Activated naive CD4-positive, alpha-beta T cell treated with anti-CD3 and anti-CD28 coated beads for 36 hours (primary cell): ENCODE results near the gene EFCAB8. TPM values are rescaled to one million over a fixed set of nuclear protein-coding genes. Genes with fewer than 3 reads are reported as not detected.

Source experiments
- CTCF ChIA-PET: fragments of 350-600 bp; sonication (Branson Sonifier 250); formaldehyde crosslinking; loops from one replicate; lab custom pipeline; 2021; ENCODE audit warnings: antibody characterized with exemption; lab: Charles Lee
- DNase-seq: peaks from one replicate; pipeline ENCODE4 v3.0.0-alpha.2; 2020
- H3K27ac Mint-ChIP-seq: one replicate; pipeline ENCODE4 v1.8.0; 2021; ENCODE audit warnings: mild to moderate bottlenecking, mixed read lengths
- H3K27me3 Mint-ChIP-seq: one replicate; pipeline ENCODE4 v1.8.0; 2021; ENCODE audit warnings: low read depth, mixed read lengths
- H3K36me3 Mint-ChIP-seq: one replicate; pipeline ENCODE4 v1.8.0; 2021; ENCODE audit warnings: low read depth, mixed read lengths
- H3K4me1 Mint-ChIP-seq: one replicate; pipeline ENCODE4 v1.8.0; 2021; ENCODE audit warnings: low read depth, mixed read lengths
- H3K4me3 Mint-ChIP-seq: one replicate; pipeline ENCODE4 v1.8.0; 2021; ENCODE audit warnings: mild to moderate bottlenecking, moderate library complexity, mixed read lengths
- H3K9me3 Mint-ChIP-seq: one replicate; pipeline ENCODE4 v1.8.0; 2021; ENCODE audit warnings: mixed read lengths
- intact Hi-C: fragments of 100-400 bp; cut with micrococcal nuclease; formaldehyde crosslinking; loops from one replicate; pipeline ENCODE4 v1.15.1; 2023
- total RNA-seq, 2 experiments: library from RNA; stranded (reverse); gene quantifications; one replicate each; pipeline ENCODE4 v1.2.3, GENCODE V29; 2021

Gene EFCAB8
- total RNA-seq, 2 experiments from 2014 or later: 0.45 to 0.57 TPM

- CTCF ChIA-PET: interaction anchor here (3.4 to 3.5 kb wide), 2 partner anchors 38 to 98 kb away, joined by 23 to 32 read pairs; partner anchors contain the start of gene SUN5
- no peak for DNase-seq
- intact Hi-C loops: no loop called here
- Mint-ChIP-seq H3K27ac (no peak overlapping the region), H3K9me3 (no peaks in the 10 kb centered on the region), H3K36me3 (no peaks in the 10 kb centered on the region), H3K4me1 (peaks cover 24% of the 10 kb centered on the region), H3K4me3 (no peak overlapping the region), H3K27me3 (no peaks in the 10 kb centered on the region)
These were observed 48.3 kb downstream of the EFCAB8 start for GRCh38 chr20:32906871-32907495.

- H3K4me1 Mint-ChIP-seq: peaks cover 18% of the 10 kb centered on the region
These were observed 49.2 kb downstream of the EFCAB8 start for GRCh38 chr20:32907886-32908285.

DNA sequence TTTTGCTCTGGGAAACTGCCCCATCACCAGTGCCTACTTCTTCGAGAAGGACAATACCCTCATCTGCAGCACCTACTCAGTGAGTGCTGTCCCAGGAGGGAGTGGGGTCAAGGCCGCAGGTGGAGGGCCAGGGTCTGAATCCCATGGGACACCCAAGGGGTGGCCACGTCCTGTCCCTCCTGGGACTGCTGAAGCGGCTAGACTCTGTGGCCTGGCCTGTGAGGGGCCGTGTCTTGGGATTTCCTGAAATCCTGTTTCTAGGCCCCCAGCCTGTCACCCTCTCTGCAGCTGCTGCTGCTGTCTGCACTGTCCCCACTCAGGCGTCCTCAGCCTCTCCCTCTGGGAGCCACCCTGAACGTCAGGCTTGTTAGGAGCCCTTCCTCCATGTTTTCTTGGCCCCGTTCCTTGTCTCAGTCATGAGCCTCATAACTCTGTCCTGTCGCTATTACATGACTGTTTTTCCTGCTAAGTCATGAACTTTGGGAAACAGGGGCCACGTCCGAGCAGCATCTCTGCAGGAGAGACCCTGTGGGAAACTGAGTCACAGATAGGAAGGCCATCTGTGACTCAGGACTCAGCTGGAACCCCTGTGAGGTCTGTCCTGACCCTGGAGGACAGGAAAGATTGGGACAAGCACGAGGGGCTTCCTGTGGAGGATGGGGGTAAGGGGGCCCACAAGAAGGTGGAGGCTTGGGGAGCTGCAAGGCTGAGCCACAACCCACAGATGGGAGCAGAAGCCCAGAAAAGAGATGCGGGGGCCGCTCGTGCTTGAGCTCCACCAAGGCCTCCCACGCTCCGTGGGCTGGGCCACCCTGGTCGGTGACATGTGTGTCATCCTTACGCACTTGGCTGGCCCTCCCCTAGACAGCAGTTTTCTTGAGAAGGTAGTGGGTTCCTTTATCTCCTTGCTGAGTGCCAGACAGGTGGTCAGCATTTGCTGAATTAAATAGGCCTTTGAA lies 49.9 kb downstream of the EFCAB8 start:
- CTCF ChIA-PET: interaction anchor here (0.6 kb wide), 1 partner anchor 520 kb away, joined by 3 read pairs; no protein-coding TSS in a partner anchor
- Mint-ChIP-seq H3K36me3 (no peaks in the 10 kb centered on the region), H3K9me3 (no peaks in the 10 kb centered on the region), H3K4me3 (no peak overlapping the region), H3K4me1 (peaks cover 12% of the 10 kb centered on the region), H3K27me3 (no peaks in the 10 kb centered on the region), H3K27ac (no peak overlapping the region)
- peak; percentile 13 for DNase-seq
- intact Hi-C loops: no loop called here

More at GRCh38 chr20:32907886-32908285, 49.2 kb downstream of the EFCAB8 start:
- CTCF ChIA-PET: no interaction called here
- no peak for DNase-seq
- intact Hi-C loops: no loop called here
- H3K27me3 Mint-ChIP-seq: no peaks in the 10 kb centered on the region
- H3K4me3 Mint-ChIP-seq: no peak overlapping the region
- H3K9me3 Mint-ChIP-seq: no peaks in the 10 kb centered on the region
- H3K27ac Mint-ChIP-seq: no peak overlapping the region
- H3K36me3 Mint-ChIP-seq: no peaks in the 10 kb centered on the region

- Mint-ChIP-seq H3K4me1 (peaks cover 12% of the 10 kb centered on the region), H3K9me3 (peaks cover 4% of the 10 kb centered on the region), H3K36me3 (no peaks in the 10 kb centered on the region), H3K27me3 (no peaks in the 10 kb centered on the region), H3K27ac (no peak overlapping the region), H3K4me3 (no peak overlapping the region)
- intact Hi-C loops: no loop called here
- CTCF ChIA-PET: interaction anchor here (0.6 to 1.3 kb wide), 3 partner anchors 36 to 519 kb away, joined by 3 to 5 read pairs (median 3); no protein-coding TSS in a partner anchor
- DNase-seq: no peak
These were observed 50.7 kb downstream of the EFCAB8 start for GRCh38 chr20:32909451-32909850.

DNA sequence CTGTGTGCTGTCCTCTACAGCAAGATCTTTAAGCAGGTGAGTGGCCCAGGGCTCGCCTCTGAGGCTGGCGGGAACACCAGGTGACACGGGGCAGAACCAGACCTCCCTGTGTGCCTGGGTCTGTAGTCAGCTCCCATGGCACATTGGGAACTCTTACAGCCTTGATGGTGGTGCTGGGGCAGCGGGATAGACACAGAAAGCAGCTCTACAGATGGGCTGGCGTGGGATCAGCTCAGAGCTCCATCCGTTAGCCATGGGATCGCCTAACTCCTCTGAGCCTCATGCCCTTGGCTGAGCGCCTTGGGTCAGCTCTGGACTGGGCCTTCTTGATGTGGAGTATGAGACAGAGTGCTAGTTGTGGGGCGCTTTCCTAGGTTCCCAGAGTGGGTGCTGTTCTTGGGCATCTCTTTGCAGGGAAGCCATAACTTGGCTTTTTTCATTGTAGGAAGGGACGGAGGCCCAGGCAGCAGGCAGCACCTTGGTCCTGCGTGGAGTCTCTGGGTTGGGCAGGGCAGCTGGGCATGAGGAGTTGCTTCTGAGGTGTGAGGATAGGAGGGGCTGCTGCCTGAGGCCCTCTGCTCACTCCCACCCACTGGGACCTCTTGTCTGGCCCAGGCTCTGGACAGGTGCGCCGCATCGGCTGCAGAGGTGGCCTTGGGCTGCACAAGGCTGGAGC lies 51.3 kb downstream of the EFCAB8 start:
- no peak for DNase-seq
- Mint-ChIP-seq H3K27me3 (no peaks in the 10 kb centered on the region), H3K4me1 (peaks cover 12% of the 10 kb centered on the region), H3K27ac (no peak overlapping the region), H3K36me3 (peaks cover under 1% of the 10 kb centered on the region), H3K4me3 (no peak overlapping the region), H3K9me3 (peaks cover 6% of the 10 kb centered on the region)
- CTCF ChIA-PET: interaction anchor here (0.6 to 1.3 kb wide), 3 partner anchors 36 to 167 kb away, joined by 3 to 5 read pairs (median 3); no protein-coding TSS in a partner anchor
- intact Hi-C loops: no loop called here

- Mint-ChIP-seq H3K9me3 (peaks cover 10% of the 10 kb centered on the region), H3K27me3 (no peaks in the 10 kb centered on the region), H3K4me3 (no peak overlapping the region), H3K27ac (no peak overlapping the region), H3K36me3 (peaks cover 1% of the 10 kb centered on the region), H3K4me1 (peaks cover 6% of the 10 kb centered on the region)
- CTCF ChIA-PET: no interaction called here
- DNase-seq: no peak
- intact Hi-C loops: no loop called here
These were observed 52.6 kb downstream of the EFCAB8 start for GRCh38 chr20:32911355-32911754.

GRCh38 chr20:32912688-32913087 lies 54.0 kb downstream of the EFCAB8 start:
- H3K27ac Mint-ChIP-seq: no peak overlapping the region
- H3K36me3 Mint-ChIP-seq: peaks cover 1% of the 10 kb centered on the region
- H3K4me1 Mint-ChIP-seq: no peaks in the 10 kb centered on the region
- H3K4me3 Mint-ChIP-seq: no peak overlapping the region
- intact Hi-C loops: no loop called here
- peaks cover 12% of the 10 kb centered on the region for H3K9me3 Mint-ChIP-seq
- CTCF ChIA-PET: no interaction called here
- no peak for DNase-seq
- H3K27me3 Mint-ChIP-seq: no peaks in the 10 kb centered on the region

DNA sequence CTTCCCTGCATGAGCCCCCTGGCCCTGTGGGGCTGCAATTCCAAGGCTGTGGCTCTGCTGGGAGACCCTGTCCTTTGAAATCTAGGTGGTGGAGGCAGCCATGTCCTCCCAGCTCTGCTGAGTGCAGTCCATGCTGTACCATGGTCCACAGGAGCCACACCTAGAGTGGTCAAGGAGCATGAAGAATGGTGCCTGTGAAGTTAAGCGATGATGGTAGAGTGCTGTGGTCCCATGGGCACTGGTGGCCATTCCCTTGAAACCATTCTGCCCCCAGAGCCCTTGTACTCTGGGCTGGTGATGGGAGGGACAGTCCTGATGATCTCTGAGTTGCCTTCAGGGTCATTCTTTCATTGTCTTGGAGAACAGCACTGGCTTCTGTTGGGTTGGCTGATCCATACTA lies 55.3 kb downstream of the EFCAB8 start:
- Mint-ChIP-seq H3K4me1 (no peaks in the 10 kb centered on the region), H3K27ac (no peak overlapping the region), H3K27me3 (no peaks in the 10 kb centered on the region), H3K4me3 (no peak overlapping the region), H3K36me3 (peaks cover 1% of the 10 kb centered on the region), H3K9me3 (peaks cover 12% of the 10 kb centered on the region)
- intact Hi-C loops: no loop called here
- DNase-seq: no peak
- CTCF ChIA-PET: no interaction called here

- Mint-ChIP-seq H3K9me3 (peaks cover 12% of the 10 kb centered on the region), H3K27me3 (no peaks in the 10 kb centered on the region), H3K4me3 (no peak overlapping the region), H3K27ac (no peak overlapping the region), H3K4me1 (no peaks in the 10 kb centered on the region), H3K36me3 (peaks cover 1% of the 10 kb centered on the region)
- CTCF ChIA-PET: no interaction called here
- no peak for DNase-seq
- intact Hi-C loops: no loop called here
These were observed 58.6 kb downstream of the EFCAB8 start for GRCh38 chr20:32917191-32917950.

DNA sequence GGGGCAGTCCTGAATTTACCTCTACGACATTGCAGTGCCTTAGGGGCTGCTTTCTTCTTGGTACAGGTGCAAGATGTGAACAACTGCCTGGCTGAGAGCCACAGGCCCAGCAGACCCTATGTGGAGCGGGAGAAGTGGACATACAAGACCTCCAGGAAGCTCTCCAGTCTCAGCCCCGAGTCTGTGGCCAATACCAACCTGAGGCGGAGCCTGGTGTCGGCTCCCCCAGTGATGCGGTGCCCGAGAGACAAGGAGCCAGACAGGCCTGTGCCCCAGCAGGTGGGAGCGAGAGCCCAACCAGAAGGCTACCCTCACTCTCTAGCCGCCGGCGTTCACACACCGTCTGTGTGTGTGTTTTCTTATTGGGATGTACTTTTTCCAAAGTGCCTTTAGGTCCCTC lies 59.6 kb downstream of the EFCAB8 start:
- peaks cover 1% of the 10 kb centered on the region for H3K36me3 Mint-ChIP-seq
- no peak overlapping the region for H3K4me3 Mint-ChIP-seq
- H3K9me3 Mint-ChIP-seq: peaks cover 12% of the 10 kb centered on the region
- H3K27ac Mint-ChIP-seq: no peak overlapping the region
- H3K27me3 Mint-ChIP-seq: no peaks in the 10 kb centered on the region
- CTCF ChIA-PET: interaction anchor here (1.0 kb wide), 1 partner anchor 87 kb away, joined by 3 read pairs; no protein-coding TSS in a partner anchor
- intact Hi-C loops: no loop called here
- no peaks in the 10 kb centered on the region for H3K4me1 Mint-ChIP-seq
- DNase-seq: no peak

GRCh38 chr20:32918751-32919150 lies 60.0 kb downstream of the EFCAB8 start:
- Mint-ChIP-seq H3K9me3 (peaks cover 12% of the 10 kb centered on the region), H3K27ac (no peak overlapping the region), H3K4me3 (no peak overlapping the region), H3K4me1 (no peaks in the 10 kb centered on the region), H3K36me3 (peaks cover 1% of the 10 kb centered on the region), H3K27me3 (no peaks in the 10 kb centered on the region)
- intact Hi-C loops: no loop called here
- no peak for DNase-seq
- CTCF ChIA-PET: interaction anchor here (1.0 kb wide), 1 partner anchor 86 kb away, joined by 3 read pairs; no protein-coding TSS in a partner anchor
